ENCODE measurements around the gene SSR3. TPM values are rescaled to one million over a fixed set of nuclear protein-coding genes. Genes with fewer than 3 reads are reported as not detected.

Gene SSR3
- total and polyA plus RNA-seq, 3 donors from 2014 or later, result 85.0 to 204 (median 108) TPM

- Histone ChIP-seq H3K27ac (peak overlapping the region; percentile 75), H3K27me3 (no peaks in the 10 kb centered on the region), H3K4me1 (peaks cover 48% of the 10 kb centered on the region), H3K4me3 (no peak overlapping the region), H3K36me3 (ENCODE audit: low read depth, missing control alignments) (no peaks in the 10 kb centered on the region), H3K9me3 (no peaks in the 10 kb centered on the region)
- 35 to 37% methylated on average over 6 of the region's 6 CpGs for WGBS, 2 donors
- TF ChIP-seq POLR2A (IDR thresholded peaks at IDR 0.05), result no peak
- no peak for TF ChIP-seq CTCF (IDR thresholded peaks at IDR 0.05)
- DNase-seq, result no peak
- intact Hi-C loops (cut with DNase I; ENCODE audit: low total_unique reads), result loop anchor here (10.0 kb wide), 1 partner anchor 586 kb away; no protein-coding TSS in a partner anchor
Measured at GRCh38 chr3:156548902-156549301, 6.0 kb downstream of the SSR3 start.

- Histone ChIP-seq H3K4me1 (peaks cover 55% of the 10 kb centered on the region), H3K27me3 (no peaks in the 10 kb centered on the region), H3K36me3 (ENCODE audit: low read depth, missing control alignments) (no peaks in the 10 kb centered on the region), H3K9me3 (no peaks in the 10 kb centered on the region), H3K4me3 (no peak overlapping the region), H3K27ac (peak overlapping the region; percentile 75)
- no peak for DNase-seq
- TF ChIP-seq POLR2A (IDR thresholded peaks at IDR 0.05) (no peak), CTCF (IDR thresholded peaks at IDR 0.05) (no peak)
- intact Hi-C loops (cut with DNase I; ENCODE audit: low total_unique reads), result loop anchor here (10.0 kb wide), 1 partner anchor 587 kb away; no protein-coding TSS in a partner anchor
- 42 to 59% methylated on average over 4 of the region's 4 CpGs for WGBS, 2 donors
Measured at GRCh38 chr3:156548041-156548687, 6.8 kb downstream of the SSR3 start.

GRCh38 chr3:156547637-156548036 is 7.3 kb downstream of the SSR3 start:
- no peaks in the 10 kb centered on the region for H3K27me3 ChIP-seq
- no peak for TF ChIP-seq CTCF (IDR thresholded peaks at IDR 0.05)
- no peak for TF ChIP-seq POLR2A (IDR thresholded peaks at IDR 0.05)
- no peaks in the 10 kb centered on the region for H3K9me3 ChIP-seq
- peak; percentile 41 for DNase-seq
- H3K36me3 ChIP-seq (ENCODE audit: low read depth, missing control alignments), result no peaks in the 10 kb centered on the region
- 34 to 39% methylated on average over 2 of the region's 2 CpGs for WGBS, 2 donors
- H3K4me3 ChIP-seq, result no peak overlapping the region
- H3K27ac ChIP-seq, result peak overlapping the region; percentile 75
- peaks cover 55% of the 10 kb centered on the region for H3K4me1 ChIP-seq
- intact Hi-C loops (cut with DNase I; ENCODE audit: low total_unique reads), result loop anchor here (10.0 kb wide), 1 partner anchor 587 kb away; no protein-coding TSS in a partner anchor

DNA sequence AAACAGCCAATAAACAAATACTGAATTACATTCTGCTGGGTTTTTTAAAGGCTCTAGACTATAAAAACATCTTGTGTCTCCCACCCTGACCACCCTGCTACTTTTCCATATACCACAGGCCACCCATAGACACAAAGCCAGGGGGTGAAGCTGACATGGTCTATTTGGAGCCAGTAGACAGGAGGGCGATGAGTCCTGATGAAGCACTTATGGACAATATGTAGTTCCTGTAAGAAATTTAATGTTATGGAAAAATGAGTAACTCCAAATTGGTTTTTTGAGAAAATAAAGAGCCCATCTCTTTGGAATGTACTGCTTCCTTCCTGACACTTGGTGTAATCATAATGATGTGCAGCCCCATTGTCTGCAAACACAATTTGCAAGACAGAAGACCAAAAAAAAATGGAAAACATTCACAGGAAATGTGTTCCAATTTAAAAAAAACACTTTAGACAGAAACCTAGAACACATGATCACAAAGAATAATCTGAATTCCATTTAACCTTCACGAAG is 11.8 kb downstream of the SSR3 start:
- intact Hi-C loops (cut with DNase I; ENCODE audit: low total_unique reads), result loop anchor here (5.0 to 10.0 kb wide), 2 partner anchors 539 to 592 kb away; no protein-coding TSS in a partner anchor
- TF ChIP-seq POLR2A (IDR thresholded peaks at IDR 0.05) (no peak), CTCF (IDR thresholded peaks at IDR 0.05) (no peak)
- Histone ChIP-seq H3K27ac (peak overlapping the region; percentile 40 to 89), H3K4me1 (peaks cover 36% of the 10 kb centered on the region), H3K9me3 (no peaks in the 10 kb centered on the region), H3K4me3 (no peak overlapping the region), H3K27me3 (no peaks in the 10 kb centered on the region), H3K36me3 (ENCODE audit: low read depth, missing control alignments) (no peaks in the 10 kb centered on the region)
- WGBS, 2 donors, result 57 to 70% methylated on average over 2 of the region's 2 CpGs
- DNase-seq, result no peak

All from testis (tissue), 3 donors.